ENCODE measurements around the gene TSPAN4. TPM values are rescaled to one million over a fixed set of nuclear protein-coding genes. Genes with fewer than 3 reads are reported as not detected.

TSPAN4 gene
- total RNA-seq, 1 donor from 2014 or later = 16.9 TPM

DNA sequence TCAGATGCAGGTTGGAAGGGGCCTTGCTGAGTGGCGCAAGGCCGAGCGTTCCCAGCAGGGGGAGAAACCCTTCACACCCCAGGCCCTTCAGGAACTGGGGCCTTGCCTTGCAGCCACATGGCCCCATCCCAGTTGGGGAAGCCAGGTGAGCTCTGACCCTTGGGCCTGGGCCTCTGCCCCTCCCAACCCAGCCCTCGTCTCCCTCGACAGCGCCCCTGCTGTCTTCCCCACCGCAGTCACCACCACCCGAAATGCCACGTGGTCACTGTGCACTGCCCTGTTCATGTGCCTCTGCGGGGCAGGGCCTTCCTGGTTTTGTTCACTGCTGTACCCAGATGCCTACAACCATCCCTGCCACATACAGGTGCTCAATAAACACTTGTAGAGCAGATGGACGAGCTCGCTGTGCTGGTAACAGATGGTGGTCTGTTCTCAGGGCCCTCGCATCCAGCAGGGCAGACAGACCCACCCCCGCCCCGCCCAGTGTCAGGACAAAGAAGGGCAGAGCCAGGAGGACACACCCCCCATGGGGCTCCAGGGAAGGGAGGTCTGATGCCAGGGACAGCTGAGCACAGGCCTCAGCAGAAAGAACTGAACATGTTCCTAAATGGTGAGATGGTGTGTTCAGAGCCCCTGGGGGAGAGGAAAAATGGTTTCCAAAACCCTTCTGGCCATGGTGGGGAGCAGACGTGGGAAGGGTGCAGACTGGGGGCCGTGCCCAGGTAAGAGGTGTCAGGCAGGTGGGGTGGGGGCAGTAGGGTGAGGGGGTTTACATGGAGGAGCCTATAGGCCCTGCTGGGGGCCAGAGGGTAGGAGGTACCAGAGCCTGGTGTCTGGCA lies 4.0 kb upstream of the TSPAN4 start:
- Mint-ChIP-seq H3K36me3 (ENCODE audit: low read depth) (peaks cover 25% of the 10 kb centered on the region), H3K27me3 (ENCODE audit: low read depth) (no peaks in the 10 kb centered on the region), H3K4me1 (ENCODE audit: low read depth) (peaks cover 15% of the 10 kb centered on the region), H3K27ac (no peak overlapping the region), H3K4me3 (ENCODE audit: low read depth) (no peak overlapping the region), H3K9me3 (no peaks in the 10 kb centered on the region)
- intact Hi-C loops (cut with micrococcal nuclease) = no loop called here
- no peak for DNase-seq (ENCODE audit: low spot score)

DNA sequence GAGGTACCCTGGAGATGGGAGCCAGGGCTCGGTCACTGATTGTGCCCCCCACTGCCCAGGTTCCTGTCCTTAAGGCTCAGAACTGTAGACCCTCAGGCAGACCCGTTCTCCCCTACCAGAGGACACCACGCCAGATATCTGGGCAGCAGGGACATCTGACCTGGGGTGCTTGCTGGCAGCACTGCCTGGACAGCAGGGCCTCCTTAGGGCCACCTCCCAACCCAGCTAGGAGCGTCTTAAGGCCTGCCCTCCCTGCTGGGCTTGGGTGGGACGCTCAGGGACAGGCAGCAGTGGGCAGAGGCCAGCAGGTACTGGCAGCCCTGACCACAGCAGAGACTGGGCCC lies 3.4 kb upstream of the TSPAN4 start:
- Mint-ChIP-seq H3K36me3 (ENCODE audit: low read depth) (peaks cover 25% of the 10 kb centered on the region), H3K27me3 (ENCODE audit: low read depth) (no peaks in the 10 kb centered on the region), H3K4me3 (ENCODE audit: low read depth) (no peak overlapping the region), H3K9me3 (no peaks in the 10 kb centered on the region), H3K4me1 (ENCODE audit: low read depth) (peaks cover 11% of the 10 kb centered on the region), H3K27ac (no peak overlapping the region)
- intact Hi-C loops (cut with micrococcal nuclease) = no loop called here
- DNase-seq (ENCODE audit: low spot score) = no peak

DNA sequence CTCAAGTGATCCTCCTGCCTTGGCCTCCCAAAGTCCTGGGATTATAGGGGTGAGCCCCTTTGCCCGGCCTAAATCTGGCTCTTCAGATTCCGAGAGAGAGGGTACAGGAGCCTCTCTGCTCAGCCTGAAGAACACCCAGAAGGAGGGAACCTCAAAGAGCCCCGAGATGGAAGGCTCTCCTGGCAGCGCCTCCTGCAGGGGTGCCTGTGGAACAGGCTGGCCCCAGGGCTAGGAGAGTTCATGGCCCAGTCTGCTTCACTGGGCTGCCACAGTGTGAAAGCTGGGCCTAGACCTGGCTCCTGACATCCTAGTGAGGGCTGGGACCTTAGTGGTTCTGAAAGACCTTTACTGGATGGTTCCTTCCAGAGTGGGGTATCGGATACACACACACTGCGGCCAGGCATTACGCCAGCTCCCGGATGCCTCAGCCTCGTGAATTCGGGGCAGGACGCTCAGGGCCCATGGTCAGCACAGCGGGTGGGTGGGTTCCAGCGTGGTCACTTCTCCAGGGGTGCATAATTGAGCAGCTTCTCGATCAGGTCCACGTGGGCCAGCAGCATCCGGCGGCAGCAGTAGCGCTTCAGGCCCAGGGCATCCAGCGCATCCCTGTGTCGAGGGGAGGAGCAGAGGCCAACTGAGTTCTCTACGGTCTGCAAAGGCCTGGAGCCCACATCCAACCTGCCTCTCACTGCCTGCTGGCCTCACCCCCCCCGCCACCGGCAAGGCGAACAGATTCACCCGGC lies 2.6 kb upstream of the TSPAN4 start:
- Mint-ChIP-seq H3K27ac (no peak overlapping the region), H3K4me3 (ENCODE audit: low read depth) (peak overlapping the region; percentile 86), H3K9me3 (no peaks in the 10 kb centered on the region), H3K27me3 (ENCODE audit: low read depth) (peaks cover 1% of the 10 kb centered on the region), H3K36me3 (ENCODE audit: low read depth) (peaks cover 25% of the 10 kb centered on the region), H3K4me1 (ENCODE audit: low read depth) (peaks cover 11% of the 10 kb centered on the region)
- intact Hi-C loops (cut with micrococcal nuclease) = loop anchor here (5.0 kb wide), 1 partner anchor 72 kb away; the partner anchor contains the start of gene CHID1
- no peak for DNase-seq (ENCODE audit: low spot score)

DNA sequence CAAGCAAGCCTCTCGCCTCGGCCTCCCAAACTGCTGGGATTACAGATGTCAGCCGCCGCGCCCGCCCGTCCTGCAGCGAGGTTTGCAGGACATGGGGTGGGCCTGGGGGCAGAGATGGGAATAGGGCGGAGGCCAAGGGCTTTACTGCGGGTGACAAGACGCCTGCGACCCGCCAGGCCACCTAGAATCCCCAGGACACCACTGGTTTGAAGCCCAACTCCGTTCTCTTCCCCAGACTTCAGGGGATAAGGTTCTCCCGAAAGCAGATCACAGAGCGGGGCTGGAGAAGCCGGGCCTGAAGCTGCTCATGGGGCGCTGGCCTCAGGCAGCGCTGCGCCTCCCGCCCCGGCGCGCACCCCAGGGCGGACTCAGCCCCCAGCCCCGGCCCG lies 677 bp upstream of the TSPAN4 start:
- H3K4me3 Mint-ChIP-seq (ENCODE audit: low read depth) = peak overlapping the region; percentile 86
- DNase-seq (ENCODE audit: low spot score) = no peak
- H3K36me3 Mint-ChIP-seq (ENCODE audit: low read depth) = peaks cover 25% of the 10 kb centered on the region
- H3K9me3 Mint-ChIP-seq = no peaks in the 10 kb centered on the region
- peak overlapping the region; percentile 81 for H3K27ac Mint-ChIP-seq
- peaks cover 1% of the 10 kb centered on the region for H3K27me3 Mint-ChIP-seq (ENCODE audit: low read depth)
- H3K4me1 Mint-ChIP-seq (ENCODE audit: low read depth) = peaks cover 11% of the 10 kb centered on the region
- intact Hi-C loops (cut with micrococcal nuclease) = loop anchor here (1.0 to 5.0 kb wide), 2 partner anchors 9 to 70 kb away; partner anchors contain the start of gene CHID1

DNA sequence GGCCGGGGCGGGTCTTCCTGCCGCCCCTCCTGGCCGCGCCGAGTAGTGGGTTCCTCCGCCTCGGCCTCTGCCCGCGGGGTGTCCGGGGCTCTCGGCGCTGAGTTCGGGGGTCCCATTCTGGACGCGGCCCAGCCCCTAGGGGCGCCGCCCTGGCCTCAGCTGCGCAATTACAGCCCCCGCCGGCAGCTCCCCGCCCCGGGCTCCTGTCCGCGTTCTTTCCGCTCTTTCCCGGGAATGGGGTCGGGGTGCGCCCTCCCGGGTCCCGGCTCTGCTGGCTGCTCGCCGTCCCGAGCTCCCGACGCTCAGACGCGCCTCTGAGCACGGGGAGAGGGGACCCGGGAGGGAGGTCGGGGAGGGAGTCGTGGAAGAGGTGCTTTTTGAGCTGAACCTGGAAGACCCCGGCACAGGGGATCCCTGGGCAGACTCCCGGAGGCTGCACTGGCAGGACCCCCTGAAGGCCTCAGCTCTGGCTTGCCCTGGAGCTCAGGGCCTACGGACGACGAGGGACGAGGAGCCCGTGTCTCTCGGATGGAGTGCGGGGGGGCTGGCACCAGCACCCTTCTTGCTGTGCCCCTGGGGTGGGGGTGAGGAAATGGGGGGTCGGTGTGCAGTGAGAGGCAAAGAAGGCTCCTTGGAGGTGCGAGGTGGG lies 558 bp downstream of the TSPAN4 start:
- intact Hi-C loops (cut with micrococcal nuclease) = loop anchor here (5.0 kb wide), 1 partner anchor 69 kb away; the partner anchor contains the start of gene CHID1
- no peak overlapping the region for H3K27ac Mint-ChIP-seq
- H3K4me1 Mint-ChIP-seq (ENCODE audit: low read depth) = peaks cover 11% of the 10 kb centered on the region

DNA sequence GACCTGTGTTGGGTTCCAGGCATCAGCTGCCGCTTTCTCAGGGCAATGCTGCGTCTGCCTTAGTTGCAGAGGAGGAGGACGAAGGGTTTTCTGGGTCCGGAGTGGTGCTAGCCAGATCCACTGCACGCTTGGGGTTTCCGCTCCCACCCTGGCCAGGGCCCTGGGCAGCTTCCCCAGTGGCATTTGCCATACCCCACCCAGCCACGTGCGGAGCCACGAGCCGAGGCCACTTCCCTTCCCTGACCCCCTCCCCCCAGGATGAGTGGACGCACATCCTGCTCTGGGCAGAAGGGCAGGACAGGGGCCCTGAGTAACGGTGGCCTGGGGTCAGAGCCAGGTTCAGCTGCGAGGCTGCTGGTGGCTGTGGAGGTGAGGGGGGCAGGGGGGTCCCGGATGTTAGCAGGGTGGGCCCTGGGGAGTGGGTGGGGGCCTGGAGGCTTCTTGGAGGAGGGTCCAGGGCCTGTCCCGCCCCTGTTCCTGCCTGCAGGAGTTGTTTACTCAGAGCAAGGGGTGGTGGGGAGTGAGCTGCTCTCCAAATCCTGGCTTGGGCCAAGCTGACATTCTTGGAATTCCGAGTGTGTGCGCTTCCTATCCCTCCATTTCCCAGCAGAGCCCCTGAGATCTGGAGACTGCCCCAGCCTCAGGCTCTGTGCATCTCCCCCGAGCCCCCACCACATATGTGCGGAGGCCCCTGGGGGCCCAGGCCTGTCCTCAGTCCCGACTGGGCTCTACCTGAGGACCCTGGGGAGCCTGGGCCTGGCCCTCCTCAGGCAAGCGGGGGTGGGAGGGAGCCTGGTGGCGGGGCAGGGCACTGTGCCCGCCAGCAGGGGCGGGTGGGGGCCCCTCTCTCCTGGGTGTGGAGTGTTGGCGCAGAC lies 1.4 kb downstream of the TSPAN4 start:
- Mint-ChIP-seq H3K4me3 (ENCODE audit: low read depth) (peak overlapping the region; percentile 77), H3K27ac (peak overlapping the region; percentile 38), H3K9me3 (no peaks in the 10 kb centered on the region), H3K27me3 (ENCODE audit: low read depth) (peaks cover 1% of the 10 kb centered on the region), H3K4me1 (ENCODE audit: low read depth) (peaks cover 14% of the 10 kb centered on the region), H3K36me3 (ENCODE audit: low read depth) (peaks cover 15% of the 10 kb centered on the region)
- DNase-seq (ENCODE audit: low spot score) = no peak
- intact Hi-C loops (cut with micrococcal nuclease) = loop anchor here (5.0 kb wide), 1 partner anchor 68 kb away; the partner anchor contains the start of gene CHID1

More for the DNA sequence above, 558 bp downstream of the TSPAN4 start:
- Mint-ChIP-seq H3K27me3 (ENCODE audit: low read depth) (peaks cover 1% of the 10 kb centered on the region), H3K36me3 (ENCODE audit: low read depth) (peaks cover 22% of the 10 kb centered on the region), H3K9me3 (no peaks in the 10 kb centered on the region), H3K4me3 (ENCODE audit: low read depth) (peak overlapping the region; percentile 77)
- DNase-seq (ENCODE audit: low spot score) = no peak

DNA sequence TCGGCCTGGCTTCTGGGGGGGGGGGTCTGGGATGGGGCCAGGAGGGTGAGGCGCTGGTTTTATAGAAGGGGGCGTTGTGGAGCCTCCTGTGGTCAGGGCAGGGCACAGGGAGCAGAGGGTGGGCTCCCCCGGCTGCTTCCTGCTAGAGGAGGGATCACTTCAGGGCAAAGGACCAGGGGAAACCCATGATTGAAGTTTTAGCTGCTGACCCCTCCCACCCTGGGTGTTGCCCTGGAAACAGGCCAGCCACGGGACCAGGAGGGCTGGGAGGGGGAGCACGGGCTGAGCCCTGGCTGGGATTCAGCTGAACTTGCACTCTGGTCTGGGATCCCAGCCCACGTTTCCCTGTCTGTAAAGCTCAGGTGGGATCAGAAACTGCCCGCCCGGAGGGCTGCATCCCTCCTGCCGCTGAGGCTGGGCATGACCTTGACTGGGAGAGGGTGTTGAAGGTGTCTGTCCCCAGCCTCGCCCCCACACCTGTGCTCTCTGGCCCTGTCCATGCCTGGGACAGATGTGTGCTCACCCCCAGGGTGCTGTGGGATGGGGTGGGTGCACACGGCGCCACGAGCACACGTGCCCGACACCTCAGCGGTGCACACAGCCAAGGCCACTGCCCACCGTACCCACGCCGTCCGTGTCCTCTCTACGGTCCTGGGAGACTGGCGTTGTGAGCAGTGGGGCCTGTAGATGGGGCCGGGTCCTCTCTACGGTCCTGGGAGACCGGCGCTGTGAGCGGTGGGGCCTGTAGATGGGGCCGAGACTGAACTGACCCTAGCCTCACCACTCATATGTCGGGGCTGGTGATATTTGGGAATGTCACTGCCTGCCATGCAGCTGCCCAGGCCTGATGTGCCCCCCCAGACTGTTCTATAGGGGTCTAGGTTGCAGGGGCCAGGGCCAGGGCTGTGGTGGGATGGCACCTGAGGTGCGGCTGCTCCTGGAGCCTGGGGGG lies 2.3 kb downstream of the TSPAN4 start:
- Mint-ChIP-seq H3K4me1 (ENCODE audit: low read depth) (peaks cover 14% of the 10 kb centered on the region), H3K4me3 (ENCODE audit: low read depth) (no peak overlapping the region), H3K27me3 (ENCODE audit: low read depth) (peaks cover 1% of the 10 kb centered on the region), H3K36me3 (ENCODE audit: low read depth) (peaks cover 10% of the 10 kb centered on the region), H3K9me3 (no peaks in the 10 kb centered on the region), H3K27ac (no peak overlapping the region)
- no peak for DNase-seq (ENCODE audit: low spot score)
- intact Hi-C loops (cut with micrococcal nuclease) = loop anchor here (5.0 kb wide), 1 partner anchor 67 kb away; the partner anchor contains the start of gene CHID1

DNA sequence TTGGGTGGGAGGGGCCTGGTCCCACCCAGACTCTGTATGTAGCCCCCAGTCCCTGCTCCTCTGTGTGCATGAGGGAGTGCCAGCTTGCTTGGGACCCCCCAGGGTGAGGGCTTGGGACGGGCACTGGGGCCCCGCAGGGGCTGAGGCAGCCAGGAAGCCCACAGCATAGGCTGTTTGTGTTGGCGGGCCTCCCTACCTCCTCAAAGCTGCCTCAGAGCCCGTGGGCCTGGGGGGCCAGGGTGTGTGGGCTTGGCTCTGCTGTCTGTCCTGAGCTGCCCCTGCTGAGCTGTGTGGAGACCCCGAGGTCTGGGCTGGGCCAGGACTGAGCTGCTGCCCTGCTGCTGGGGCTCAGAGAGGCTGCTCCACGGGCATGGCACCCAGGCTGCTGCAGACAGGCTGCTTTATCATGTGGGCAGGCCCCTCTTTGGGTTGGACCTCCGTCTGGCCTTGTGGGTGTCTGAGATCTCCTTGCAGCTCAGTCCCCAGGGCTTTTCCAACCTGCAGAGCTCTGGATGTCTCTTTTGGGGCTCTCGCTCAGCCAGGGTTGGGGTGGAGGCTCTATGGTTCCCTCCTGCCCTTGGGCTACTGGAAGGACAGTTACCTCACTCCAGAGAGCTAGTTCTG lies 3.3 kb downstream of the TSPAN4 start:
- H3K27ac Mint-ChIP-seq = no peak overlapping the region
- no peak overlapping the region for H3K4me3 Mint-ChIP-seq (ENCODE audit: low read depth)
- no peaks in the 10 kb centered on the region for H3K36me3 Mint-ChIP-seq (ENCODE audit: low read depth)
- H3K9me3 Mint-ChIP-seq = no peaks in the 10 kb centered on the region
- intact Hi-C loops (cut with micrococcal nuclease) = no loop called here
- H3K27me3 Mint-ChIP-seq (ENCODE audit: low read depth) = peaks cover 1% of the 10 kb centered on the region
- DNase-seq (ENCODE audit: low spot score) = no peak
- H3K4me1 Mint-ChIP-seq (ENCODE audit: low read depth) = peaks cover 7% of the 10 kb centered on the region

DNA sequence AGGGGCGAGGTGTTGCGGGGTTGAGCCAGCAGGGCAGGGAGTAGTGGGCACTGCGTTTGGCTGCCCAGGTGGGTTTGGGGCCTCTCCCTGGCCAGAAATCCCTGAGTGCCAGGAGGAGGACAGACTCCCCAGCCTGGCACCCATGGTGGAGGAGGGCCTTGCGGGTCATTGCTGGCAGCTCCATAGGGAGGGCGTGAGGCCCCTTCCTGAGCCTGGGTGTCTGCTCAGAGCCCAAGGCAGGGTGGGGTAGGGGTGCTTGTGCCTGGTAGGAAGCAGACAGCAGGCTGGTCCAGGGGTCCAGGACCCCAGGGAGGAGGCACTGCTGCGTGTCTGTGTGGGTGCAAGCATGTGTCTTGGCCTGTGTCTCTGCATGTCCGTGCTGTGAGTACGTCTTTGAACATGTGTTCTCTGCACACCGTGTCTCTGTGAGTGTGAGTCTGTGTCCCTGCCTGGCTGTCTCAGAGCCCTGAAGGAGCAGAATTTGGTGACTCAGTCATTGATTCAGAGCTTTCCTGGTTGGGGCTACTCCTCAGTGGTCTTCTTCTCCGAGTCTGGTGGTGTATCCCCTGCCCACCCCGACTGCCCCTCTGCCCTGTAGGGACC lies 3.9 kb downstream of the TSPAN4 start:
- Mint-ChIP-seq H3K4me3 (ENCODE audit: low read depth) (no peak overlapping the region), H3K27ac (no peak overlapping the region), H3K36me3 (ENCODE audit: low read depth) (no peaks in the 10 kb centered on the region), H3K9me3 (no peaks in the 10 kb centered on the region), H3K27me3 (ENCODE audit: low read depth) (peaks cover 1% of the 10 kb centered on the region), H3K4me1 (ENCODE audit: low read depth) (peaks cover 2% of the 10 kb centered on the region)
- DNase-seq (ENCODE audit: low spot score) = no peak
- intact Hi-C loops (cut with micrococcal nuclease) = no loop called here

DNA sequence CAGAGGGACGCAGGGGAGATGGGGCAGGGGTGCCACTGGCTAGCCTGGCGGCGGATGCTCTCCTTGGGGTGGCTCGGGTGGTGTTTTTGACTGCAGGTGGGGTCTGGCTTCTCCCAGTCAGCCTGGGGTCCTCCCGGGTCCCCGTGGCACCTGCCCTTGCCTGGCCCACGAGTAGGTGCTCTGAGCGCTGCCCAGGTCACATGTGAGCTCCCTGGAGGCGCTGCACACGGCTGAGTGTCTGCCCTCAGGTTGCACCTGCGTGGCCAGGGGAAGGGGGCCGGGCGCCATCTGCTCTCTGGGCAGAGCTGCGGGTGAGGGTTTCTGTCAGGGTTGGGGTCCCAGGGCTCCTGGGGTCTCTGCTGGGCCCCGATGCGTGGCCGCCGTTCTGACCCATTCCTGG lies 5.2 kb downstream of the TSPAN4 start:
- Mint-ChIP-seq H3K36me3 (ENCODE audit: low read depth) (no peaks in the 10 kb centered on the region), H3K4me1 (ENCODE audit: low read depth) (peaks cover 2% of the 10 kb centered on the region), H3K27me3 (ENCODE audit: low read depth) (peaks cover 1% of the 10 kb centered on the region), H3K27ac (no peak overlapping the region), H3K9me3 (no peaks in the 10 kb centered on the region), H3K4me3 (ENCODE audit: low read depth) (no peak overlapping the region)
- intact Hi-C loops (cut with micrococcal nuclease) = loop anchor here (1.0 kb wide), 1 partner anchor 203 kb away; no protein-coding TSS in a partner anchor
- DNase-seq (ENCODE audit: low spot score) = no peak

Data from activated T-helper 2 cell treated with anti-CD3 and anti-CD28 coated beads, Interferon-gamma antibody, Interleukin-2, Interleukin-4, amounts not matched to agents 10 μg/mL and 5 μg/mL and 100 μg/mL, durations not matched to agents 14 hours and 24 hours and 36 hours (primary cell).